Daoy (cell line): ENCODE results near the gene ZNF254. TPM values are rescaled to one million over a fixed set of nuclear protein-coding genes. Genes with fewer than 3 reads are reported as not detected.

Experiments used
- total RNA-seq: library from RNA; depleted of rRNA; stranded (reverse); fragments of >200 nt; shearing (Covaris generic); gene quantifications from 2 replicates; pipeline ENCODE4 v1.2.3, GENCODE V29; 2014; rRNA removed

Gene ZNF254
- total RNA-seq, 1 experiment from 2014 or later: 9.9 TPM

Other genes with a start within 250 kb of the ZNF254 start
- 8.9 and 13.9 TPM in 2 replicates for gene ZNF726, start 172.3 kb upstream of the ZNF254 start, total RNA-seq